MM.1S (cell line): Measurements from ENCODE around the gene EXOC2.
"Not testable (repeated sequence)": the region's sequence is repeated elsewhere in the genome, so short reads cannot be mapped to it uniquely, and the experiment has no call there.

Experiments
- DNase-seq: peaks from one replicate; pipeline ENCODE4 v3.0.0-alpha.2; 2015
- H2AFZ ChIP-seq: fragments of 300-600 bp; sonication (generic); 2 replicates; pipeline ENCODE4 v1.6.0; 2016; ENCODE audit warnings: antibody characterized with exemption, low read length
- H3F3A ChIP-seq: fragments of 300-600 bp; sonication (generic); 2 replicates; pipeline ENCODE4 v1.6.1; 2016; ENCODE audit warnings: mild to moderate bottlenecking, antibody characterized with exemption, low read length, moderate library complexity, mixed read lengths; ENCODE audit not compliant: insufficient read depth
- H3K27ac ChIP-seq: fragments of 300-600 bp; sonication (generic); 2 replicates; pipeline ENCODE4 v1.5.1; 2016; ENCODE audit warnings: mild to moderate bottlenecking, low read length
- H3K27me3 ChIP-seq: fragments of 300-600 bp; sonication (generic); replicated peaks from 2 replicates; pipeline ENCODE4 v1.6.0; 2016; ENCODE audit warnings: low read length; ENCODE audit not compliant: insufficient read depth
- H3K36me3 ChIP-seq: fragments of 300-600 bp; sonication (generic); replicated peaks from 2 replicates; pipeline ENCODE4 v1.6.1; 2016; ENCODE audit warnings: mild to moderate bottlenecking, low read length, mixed read lengths; ENCODE audit not compliant: insufficient read depth
- H3K4me1 ChIP-seq: fragments of 300-600 bp; sonication (generic); 2 replicates; pipeline ENCODE4 v1.6.1; 2016; ENCODE audit warnings: low read length, mixed read lengths
- H3K4me2 ChIP-seq: fragments of 300-600 bp; sonication (generic); 2 replicates; pipeline ENCODE4 v1.6.0; 2016; ENCODE audit warnings: low read depth, low read length
- H3K4me3 ChIP-seq: fragments of 300-600 bp; sonication (generic); 2 replicates; pipeline ENCODE4 v1.5.1; 2016; ENCODE audit warnings: low read length, mixed read lengths
- H3K79me2 ChIP-seq: fragments of 300-600 bp; sonication (generic); 2 replicates; pipeline ENCODE4 v1.6.1; 2016; ENCODE audit warnings: mixed run types, low read length, mixed read lengths
- H3K9ac ChIP-seq: fragments of 300-600 bp; sonication (generic); 2 replicates; pipeline ENCODE4 v1.6.1; 2016; ENCODE audit warnings: low read length, mixed read lengths
- H3K9me2 ChIP-seq: fragments of 300-600 bp; sonication (generic); replicated peaks from 2 replicates; pipeline ENCODE4 v1.6.1; 2016; ENCODE audit warnings: mild to moderate bottlenecking, low read length, mixed read lengths; ENCODE audit not compliant: insufficient read depth
- H3K9me3 ChIP-seq: fragments of 300-600 bp; sonication (generic); replicated peaks from 2 replicates; pipeline ENCODE4 v1.6.1; 2016; ENCODE audit warnings: mild to moderate bottlenecking, low read length, mixed read lengths; ENCODE audit not compliant: insufficient read depth
- H4K20me1 ChIP-seq: fragments of 300-600 bp; sonication (generic); 2 replicates; pipeline ENCODE4 v1.6.1; 2016; ENCODE audit warnings: mild to moderate bottlenecking, low read length, moderate library complexity, mixed read lengths; ENCODE audit not compliant: insufficient read depth
- EZH2 ChIP-seq: fragments of 300-600 bp; sonication (generic); optimal IDR thresholded peaks from 2 replicates; pipeline ENCODE3; 2017; ENCODE audit warnings: low read depth, mild to moderate bottlenecking, antibody characterized with exemption, low read length, mixed read lengths
- EZH2phosphoT487 ChIP-seq: fragments of 300-600 bp; sonication (generic); IDR thresholded peaks from 2 replicates; pipeline ENCODE4 v1.6.1; 2018; ENCODE audit warnings: antibody characterized with exemption, low read length
- TF ChIP-seq, protein P1 (sequence below): fragments of 300-600 bp; sonication (generic); IDR thresholded peaks from 2 replicates; pipeline ENCODE4 v1.5.1; 2016; ENCODE audit warnings: antibody characterized with exemption, low read length, mixed read lengths

Gene EXOC2

DNA sequence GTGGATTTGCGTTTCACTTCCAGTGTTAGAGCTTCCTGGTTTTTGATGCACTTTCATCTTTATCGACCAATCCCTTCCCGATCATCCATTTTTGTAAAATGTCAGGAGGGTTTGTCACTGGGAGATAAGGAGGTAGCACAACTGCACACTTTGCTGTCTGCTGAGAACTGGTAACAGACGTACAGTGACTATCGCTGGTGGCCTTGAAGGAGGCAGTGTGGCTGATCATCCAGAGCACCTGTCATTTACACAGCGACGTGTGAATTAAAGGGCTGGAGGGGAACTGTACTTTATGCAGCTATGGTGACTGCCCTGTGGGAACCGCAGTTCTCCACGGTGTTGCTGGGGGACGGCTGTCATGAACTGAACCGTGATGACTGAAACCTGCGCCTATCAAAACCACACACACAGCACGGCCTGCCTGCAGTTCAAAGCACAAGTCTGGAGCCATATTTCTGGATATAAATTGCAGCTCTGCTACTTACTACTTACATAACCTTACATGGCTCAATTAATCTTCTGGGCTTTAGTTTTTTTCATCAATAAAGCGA lies 86.0 kb downstream of the EXOC2 start:
- TF ChIP-seq, protein P1, sequence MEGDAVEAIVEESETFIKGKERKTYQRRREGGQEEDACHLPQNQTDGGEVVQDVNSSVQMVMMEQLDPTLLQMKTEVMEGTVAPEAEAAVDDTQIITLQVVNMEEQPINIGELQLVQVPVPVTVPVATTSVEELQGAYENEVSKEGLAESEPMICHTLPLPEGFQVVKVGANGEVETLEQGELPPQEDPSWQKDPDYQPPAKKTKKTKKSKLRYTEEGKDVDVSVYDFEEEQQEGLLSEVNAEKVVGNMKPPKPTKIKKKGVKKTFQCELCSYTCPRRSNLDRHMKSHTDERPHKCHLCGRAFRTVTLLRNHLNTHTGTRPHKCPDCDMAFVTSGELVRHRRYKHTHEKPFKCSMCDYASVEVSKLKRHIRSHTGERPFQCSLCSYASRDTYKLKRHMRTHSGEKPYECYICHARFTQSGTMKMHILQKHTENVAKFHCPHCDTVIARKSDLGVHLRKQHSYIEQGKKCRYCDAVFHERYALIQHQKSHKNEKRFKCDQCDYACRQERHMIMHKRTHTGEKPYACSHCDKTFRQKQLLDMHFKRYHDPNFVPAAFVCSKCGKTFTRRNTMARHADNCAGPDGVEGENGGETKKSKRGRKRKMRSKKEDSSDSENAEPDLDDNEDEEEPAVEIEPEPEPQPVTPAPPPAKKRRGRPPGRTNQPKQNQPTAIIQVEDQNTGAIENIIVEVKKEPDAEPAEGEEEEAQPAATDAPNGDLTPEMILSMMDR, result no peak
- TF ChIP-seq EZH2phosphoT487 (no peak), EZH2 (no peak)
- H3K9me3 ChIP-seq, result no peaks in the 10 kb centered on the region

DNA sequence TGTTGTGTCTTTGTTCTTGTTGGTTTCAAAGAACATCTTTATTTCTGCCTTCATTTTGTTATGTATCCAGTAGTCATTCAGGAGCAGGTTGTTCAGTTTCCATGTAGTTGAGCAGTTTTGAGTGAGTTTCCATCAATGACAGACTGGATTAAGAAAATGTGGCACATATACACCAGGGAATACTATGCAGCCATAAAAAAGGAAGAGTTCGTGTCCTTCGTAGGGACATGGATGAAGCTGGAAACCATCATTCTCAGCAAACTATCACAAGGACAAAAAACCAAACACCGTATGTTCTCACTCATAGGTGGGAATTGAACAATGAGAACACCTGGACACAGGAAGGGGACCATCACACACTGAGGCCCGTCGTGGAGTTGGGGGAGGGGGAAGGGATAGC lies 87.0 kb downstream of the EXOC2 start:
- H3K4me1 ChIP-seq, H3K4me2 ChIP-seq, H2AFZ ChIP-seq, H4K20me1 ChIP-seq, H3K27ac ChIP-seq, H3K36me3 ChIP-seq, H3K9me3 ChIP-seq, H3K9me2 ChIP-seq, H3K4me3 ChIP-seq, H3K79me2 ChIP-seq, H3K27me3 ChIP-seq, H3F3A ChIP-seq, DNase-seq, H3K9ac ChIP-seq: not testable (repeated sequence)

More for the DNA sequence above, 86.0 kb downstream of the EXOC2 start:
- H3K9ac ChIP-seq, result no peak overlapping the region
- DNase-seq, result no peak
- no peaks in the 10 kb centered on the region for H3K4me1 ChIP-seq
- H3K4me3 ChIP-seq, result no peak overlapping the region
- H3K36me3 ChIP-seq, result no peaks in the 10 kb centered on the region
- H3K9me2 ChIP-seq, result no peaks in the 10 kb centered on the region
- no peaks in the 10 kb centered on the region for H3K27me3 ChIP-seq
- H2AFZ ChIP-seq, result no peak overlapping the region
- H3F3A ChIP-seq, result no peaks in the 10 kb centered on the region
- no peaks in the 10 kb centered on the region for H3K79me2 ChIP-seq
- no peak overlapping the region for H3K27ac ChIP-seq
- no peaks in the 10 kb centered on the region for H4K20me1 ChIP-seq
- no peak overlapping the region for H3K4me2 ChIP-seq

DNA sequence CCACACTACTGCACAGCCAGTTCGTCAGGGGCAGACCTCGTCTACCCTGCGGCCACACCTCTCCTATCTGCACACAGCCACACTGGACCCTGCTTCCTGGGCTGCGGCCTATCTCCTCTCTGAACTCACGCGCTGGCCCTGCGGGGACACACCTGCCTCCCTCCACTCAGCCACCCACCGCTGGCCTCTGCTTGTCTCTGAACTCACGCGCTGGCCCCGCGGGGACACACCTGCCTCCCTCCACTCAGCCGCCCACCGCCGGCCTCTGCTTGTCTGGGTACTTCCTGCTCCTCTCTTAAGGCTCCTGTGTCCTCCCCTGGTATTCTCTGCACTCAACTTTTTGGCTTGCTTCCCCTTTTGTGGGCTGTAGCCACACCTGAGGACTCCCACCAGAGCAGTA lies 88.4 kb downstream of the EXOC2 start:
- H3F3A ChIP-seq, result no peaks in the 10 kb centered on the region
- H3K4me2 ChIP-seq, result no peak overlapping the region
- H3K79me2 ChIP-seq, result no peaks in the 10 kb centered on the region
- no peak overlapping the region for H3K4me3 ChIP-seq
- no peaks in the 10 kb centered on the region for H3K27me3 ChIP-seq
- no peak for DNase-seq
- H4K20me1 ChIP-seq, result no peaks in the 10 kb centered on the region
- no peak overlapping the region for H3K9ac ChIP-seq
- H3K9me2 ChIP-seq, result no peaks in the 10 kb centered on the region
- TF ChIP-seq, protein P1, result no peak
- TF ChIP-seq EZH2 (no peak), EZH2phosphoT487 (no peak)
- H3K9me3 ChIP-seq, result no peaks in the 10 kb centered on the region
- H3K4me1 ChIP-seq, result no peaks in the 10 kb centered on the region
- no peak overlapping the region for H3K27ac ChIP-seq
- no peak overlapping the region for H2AFZ ChIP-seq
- no peaks in the 10 kb centered on the region for H3K36me3 ChIP-seq

DNA sequence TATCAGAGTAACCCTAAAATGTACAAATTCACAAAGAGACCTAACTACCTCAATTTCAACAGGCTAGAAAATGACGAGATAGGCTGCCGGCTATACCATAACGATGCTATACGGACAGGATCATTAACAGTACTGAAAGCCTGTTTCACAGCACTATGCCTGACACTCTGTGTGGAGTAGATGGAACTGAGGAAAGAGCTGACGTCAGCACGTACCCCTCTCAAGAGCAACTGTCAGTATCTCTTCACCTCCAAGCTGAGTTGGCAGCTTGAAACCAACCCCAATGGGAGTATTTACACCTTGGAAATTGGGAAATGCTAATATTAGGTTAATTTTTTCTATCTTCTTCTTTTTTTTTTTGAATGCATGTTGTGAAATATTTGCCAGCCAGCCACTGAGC lies 89.7 kb downstream of the EXOC2 start:
- Histone ChIP-seq H3K27ac (no peak overlapping the region), H3K27me3 (no peaks in the 10 kb centered on the region), H3K9me3 (no peaks in the 10 kb centered on the region), H3K79me2 (no peaks in the 10 kb centered on the region), H3K9ac (no peak overlapping the region), H3K36me3 (no peaks in the 10 kb centered on the region), H4K20me1 (no peaks in the 10 kb centered on the region), H3K4me2 (no peak overlapping the region), H3F3A (no peaks in the 10 kb centered on the region), H3K4me1 (no peaks in the 10 kb centered on the region), H3K9me2 (no peaks in the 10 kb centered on the region), H3K4me3 (no peak overlapping the region), H2AFZ (no peak overlapping the region)
- DNase-seq, result no peak
- no peak for TF ChIP-seq EZH2
- TF ChIP-seq, protein P1, result no peak
- TF ChIP-seq EZH2phosphoT487, result no peak
